Tibial nerve (tissue), 4 donors: ENCODE measurements around the gene COIL. TPM values are rescaled to one million over a fixed set of nuclear protein-coding genes. Genes with fewer than 3 reads are reported as not detected.

Source experiments
- DNase-seq, 2 donors: peaks; one replicate each; pipeline ENCODE4 v3.0.0-alpha.2; 2019; ENCODE audit warnings: low spot score in 2 of 2
- H3K27ac ChIP-seq, 4 donors: fragments of 200-600 bp; sonication (generic) in 3 of 4; one replicate each; pipeline ENCODE4 v1.5.1; 2017 to 2019; ENCODE audit warnings: mild to moderate bottlenecking in 1 of 4
- H3K27me3 ChIP-seq, 2 donors: fragments of 200-600 bp; sonication (generic) in 1 of 2; one replicate each; pipeline versions ENCODE4 v1.5.1 to v1.6.0; 2017 to 2019
- H3K36me3 ChIP-seq, 3 donors: fragments of 200-600 bp; sonication (generic); one replicate each; pipeline ENCODE4 v1.5.1; 2018 to 2019
- H3K4me1 ChIP-seq, 4 donors: fragments of 200-600 bp; sonication (generic) in 3 of 4; one replicate each; pipeline ENCODE4 v1.5.1; 2017 to 2019
- H3K4me3 ChIP-seq, 4 donors: fragments of 200-600 bp; sonication (generic) in 3 of 4; one replicate each; pipeline ENCODE4 v1.5.1; 2017 to 2019; ENCODE audit warnings: mild to moderate bottlenecking in 1 of 4, moderate library complexity in 1 of 4
- H3K9me3 ChIP-seq, 4 donors: fragments of 200-600 bp; sonication (generic) in 3 of 4; one replicate each; pipeline ENCODE4 v1.5.1; 2017 to 2019
- EP300 ChIP-seq, 2 donors: sonication (generic); formaldehyde crosslinking; IDR thresholded peaks; one replicate each; pipeline ENCODE4 v1.6.1; 2017; ENCODE audit warnings: antibody characterized with exemption in 2 of 2, mild to moderate bottlenecking in 1 of 2
- POLR2A ChIP-seq, 2 donors: fragments of 450-650 bp; IDR thresholded peaks; one replicate each; pipeline ENCODE4 v1.6.1; 2017; ENCODE audit warnings: antibody characterized with exemption in 2 of 2, mild to moderate bottlenecking in 2 of 2, moderate library complexity in 2 of 2
- WGBS, 2 donors: methylation state at CpG; one replicate each; pipeline ENCODE4 v1.1.5; 2018; 5-methylcytosine and 5-hydroxymethylcytosine counted together
- total RNA-seq, 4 donors: library from RNA; depleted of rRNA; stranded (reverse); fragments of >200 nt; gene quantifications; one replicate each; pipeline ENCODE4 v1.1.0, GENCODE V29; 2016
- TF ChIP-seq, protein P1 (sequence below), 5 experiments: fragments of 200-600 bp in 3 of 5; fragments of 450-650 bp in 2 of 5; sonication (generic) in 3 of 5; IDR thresholded peaks; one replicate each; pipeline ENCODE4 v1.5.1; 2016 to 2019; ENCODE audit warnings: antibody characterized with exemption in 5 of 5, mild to moderate bottlenecking in 3 of 5, moderate library complexity in 2 of 5

The COIL gene
- total RNA-seq, 4 donors from 2014 or later, result 9.2 to 13.1 (median 9.7) TPM

DNA sequence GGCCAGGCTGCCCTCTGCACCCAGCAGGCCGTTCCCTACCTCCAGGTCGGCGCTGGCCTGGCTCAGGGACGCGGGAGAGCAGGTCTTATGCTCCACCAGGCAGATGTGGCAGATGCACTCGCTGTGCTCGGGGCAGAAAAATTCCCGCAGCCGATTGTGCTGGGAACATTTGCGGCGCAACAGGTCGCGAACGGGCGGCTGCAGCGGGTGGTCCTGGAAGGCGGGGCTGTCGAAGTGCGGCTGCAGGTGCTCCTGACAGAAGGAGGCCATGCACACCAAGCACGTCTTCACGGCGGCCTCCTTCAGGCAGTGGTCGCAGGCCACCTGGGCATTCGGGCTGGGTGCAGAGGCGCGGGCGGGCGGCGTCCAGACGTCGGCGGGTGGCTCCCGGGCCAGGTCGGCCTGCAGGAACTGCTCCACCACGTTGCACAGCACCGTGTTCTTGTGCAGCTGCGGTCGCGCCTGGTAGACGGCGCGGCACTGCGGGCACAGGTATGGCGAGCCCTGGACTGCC is 47.4 kb downstream of the COIL start:
- 2 to 21% methylated on average over 5 to 35 of the region's 44 CpGs for WGBS, 2 donors
- peaks cover 0 to 9% (median 0%) of the 10 kb centered on the region in 3 donors for H3K36me3 ChIP-seq
- no peak for DNase-seq
- TF ChIP-seq EP300 (IDR thresholded peaks at IDR 0.05), result no peak
- TF ChIP-seq, protein P1, sequence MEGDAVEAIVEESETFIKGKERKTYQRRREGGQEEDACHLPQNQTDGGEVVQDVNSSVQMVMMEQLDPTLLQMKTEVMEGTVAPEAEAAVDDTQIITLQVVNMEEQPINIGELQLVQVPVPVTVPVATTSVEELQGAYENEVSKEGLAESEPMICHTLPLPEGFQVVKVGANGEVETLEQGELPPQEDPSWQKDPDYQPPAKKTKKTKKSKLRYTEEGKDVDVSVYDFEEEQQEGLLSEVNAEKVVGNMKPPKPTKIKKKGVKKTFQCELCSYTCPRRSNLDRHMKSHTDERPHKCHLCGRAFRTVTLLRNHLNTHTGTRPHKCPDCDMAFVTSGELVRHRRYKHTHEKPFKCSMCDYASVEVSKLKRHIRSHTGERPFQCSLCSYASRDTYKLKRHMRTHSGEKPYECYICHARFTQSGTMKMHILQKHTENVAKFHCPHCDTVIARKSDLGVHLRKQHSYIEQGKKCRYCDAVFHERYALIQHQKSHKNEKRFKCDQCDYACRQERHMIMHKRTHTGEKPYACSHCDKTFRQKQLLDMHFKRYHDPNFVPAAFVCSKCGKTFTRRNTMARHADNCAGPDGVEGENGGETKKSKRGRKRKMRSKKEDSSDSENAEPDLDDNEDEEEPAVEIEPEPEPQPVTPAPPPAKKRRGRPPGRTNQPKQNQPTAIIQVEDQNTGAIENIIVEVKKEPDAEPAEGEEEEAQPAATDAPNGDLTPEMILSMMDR (IDR thresholded peaks at IDR 0.05), result no peak
- TF ChIP-seq POLR2A (IDR thresholded peaks at IDR 0.05), result no peak
- peak overlapping the region; percentile 68 to 92 (median 88) for H3K27ac ChIP-seq
- H3K27me3 ChIP-seq, result no peaks in the 10 kb centered on the region
- H3K9me3 ChIP-seq, result no peaks in the 10 kb centered on the region
- peaks cover 0 to 62% (median 34%) of the 10 kb centered on the region in 4 donors for H3K4me1 ChIP-seq
- peak overlapping the region; percentile 64 to 98 (median 78) for H3K4me3 ChIP-seq

DNA sequence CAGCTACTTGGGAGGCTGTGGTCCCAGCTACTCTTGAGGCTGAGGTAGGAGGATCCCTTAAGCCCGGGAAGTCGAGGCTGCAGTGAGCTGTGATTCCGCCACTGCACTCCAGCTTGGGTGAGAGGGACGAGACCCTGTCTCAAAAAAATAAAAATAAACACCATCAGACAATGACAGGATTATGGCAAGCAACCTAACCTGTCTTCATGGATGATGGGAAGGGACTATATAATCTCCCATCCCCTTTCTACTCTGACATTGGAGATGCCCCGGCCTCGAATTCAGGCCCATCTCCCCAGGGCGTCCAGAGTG is 47.9 kb downstream of the COIL start:
- H3K4me1 ChIP-seq, result peaks cover 0 to 66% (median 35%) of the 10 kb centered on the region in 4 donors
- TF ChIP-seq EP300 (IDR thresholded peaks at IDR 0.05), result no peak
- TF ChIP-seq POLR2A (IDR thresholded peaks at IDR 0.05), result no peak
- TF ChIP-seq, protein P1 (IDR thresholded peaks at IDR 0.05), result no peak

GRCh38 chr17:56912105-56912999 is 48.5 kb downstream of the COIL start:
- peak in 1 of 2 donors; percentile 60 for TF ChIP-seq EP300 (IDR thresholded peaks at IDR 0.05)
- no peak for TF ChIP-seq POLR2A (IDR thresholded peaks at IDR 0.05)
- TF ChIP-seq, protein P1 (IDR thresholded peaks at IDR 0.05), result no peak
- DNase-seq, result peak; percentile 31 to 76
- no peaks in the 10 kb centered on the region for H3K9me3 ChIP-seq
- H3K4me3 ChIP-seq, result peak overlapping the region; percentile 64 to 98 (median 78)
- WGBS, 2 donors, result 70 to 79% methylated on average over 21 of the region's 21 CpGs
- peaks cover 0 to 20% (median 0%) of the 10 kb centered on the region in 3 donors for H3K36me3 ChIP-seq
- H3K27me3 ChIP-seq, result no peaks in the 10 kb centered on the region
- peaks cover 0 to 66% (median 35%) of the 10 kb centered on the region in 4 donors for H3K4me1 ChIP-seq
- peak overlapping the region; percentile 44 to 92 (median 88) for H3K27ac ChIP-seq

More for the DNA sequence above, 47.9 kb downstream of the COIL start:
- WGBS, 2 donors, result 41 to 62% methylated on average over 6 to 7 of the region's 7 CpGs
- H3K9me3 ChIP-seq, result no peaks in the 10 kb centered on the region
- H3K36me3 ChIP-seq, result peaks cover 0 to 14% (median 0%) of the 10 kb centered on the region in 3 donors
- H3K4me3 ChIP-seq, result peak overlapping the region; percentile 64 to 98 (median 78)
- DNase-seq, result no peak
- H3K27ac ChIP-seq, result peak overlapping the region; percentile 68 to 92 (median 88)
- no peaks in the 10 kb centered on the region for H3K27me3 ChIP-seq

DNA sequence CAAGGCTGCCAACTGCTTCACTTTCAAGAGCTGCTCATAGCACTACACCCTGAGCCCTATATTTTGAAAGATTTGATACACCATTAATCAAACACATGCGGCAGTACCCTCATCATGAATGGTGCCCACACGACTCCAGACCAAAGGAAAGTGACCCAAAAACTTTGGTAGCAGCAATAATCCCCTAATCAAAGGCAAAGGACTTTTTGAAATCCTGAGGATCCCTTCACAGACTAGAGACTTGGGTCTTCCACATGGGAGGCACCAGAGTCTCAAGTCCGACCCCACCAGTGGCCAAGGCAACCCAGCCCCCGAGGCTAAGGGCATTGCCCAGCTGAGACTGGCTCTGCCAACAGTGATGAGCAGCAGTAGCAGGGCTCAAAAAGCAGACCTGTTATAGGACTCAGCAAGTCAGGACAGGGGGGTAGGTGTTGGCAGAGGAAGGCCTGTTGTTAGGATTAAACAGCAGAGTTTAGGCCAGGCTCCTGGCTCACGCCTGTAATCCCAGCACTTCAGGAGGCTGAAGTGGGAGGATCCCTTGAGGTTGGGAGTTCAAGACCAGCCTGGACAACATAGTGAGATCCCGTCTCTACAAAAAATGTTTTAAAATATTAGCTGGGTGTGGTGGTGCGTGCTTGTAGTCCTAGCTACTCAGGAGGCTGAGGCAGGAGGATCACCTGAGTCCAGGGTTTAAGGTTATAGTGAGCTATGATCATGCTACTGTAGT is 50.2 kb downstream of the COIL start:
- Histone ChIP-seq H3K9me3 (no peaks in the 10 kb centered on the region), H3K27me3 (no peaks in the 10 kb centered on the region), H3K4me3 (no peak overlapping the region), H3K36me3 (peaks cover 0 to 37% (median 5%) of the 10 kb centered on the region in 3 donors), H3K4me1 (peaks cover 0 to 59% (median 33%) of the 10 kb centered on the region in 4 donors), H3K27ac (peak overlapping the region in 3 of 4 donors; percentile 40 to 92 (median 90))
- DNase-seq, result no peak
- TF ChIP-seq POLR2A (IDR thresholded peaks at IDR 0.05), result no peak
- TF ChIP-seq EP300 (IDR thresholded peaks at IDR 0.05), result no peak
- TF ChIP-seq, protein P1 (IDR thresholded peaks at IDR 0.05), result no peak
- 75 to 81% methylated on average over 7 of the region's 7 CpGs for WGBS, 2 donors
